SU-DHL-6 (cell line): ENCODE results near the gene CR1L.

Experiments used
- H2AFZ ChIP-seq: fragments of 200-600 bp; sonication (generic); 2 replicates; pipeline ENCODE4 v1.6.1; 2014; ENCODE audit warnings: low read depth, mild to moderate bottlenecking, moderate library complexity, mixed read lengths, antibody characterized with exemption, low read length; ENCODE audit not compliant: severe bottlenecking
- H3F3A ChIP-seq: fragments of 200-600 bp; shearing (Covaris generic); 2 replicates; pipeline ENCODE4 v1.6.0; 2016; ENCODE audit warnings: antibody characterized with exemption, mild to moderate bottlenecking; ENCODE audit not compliant: insufficient read depth
- H3K27ac ChIP-seq: fragments of 200-600 bp; sonication (generic); 2 replicates; pipeline ENCODE4 v1.5.1; 2016; ENCODE audit warnings: low read depth, mild to moderate bottlenecking, low read length, moderate library complexity, mixed read lengths
- H3K27me3 ChIP-seq: fragments of 200-600 bp; sonication (generic), shearing (Covaris generic); 2 replicates; pipeline ENCODE4 v1.6.0; 2014; ENCODE audit warnings: mild to moderate bottlenecking, low read length
- H3K36me3 ChIP-seq: fragments of 200-600 bp; sonication (generic); 2 replicates; pipeline ENCODE4 v1.6.1; 2014; ENCODE audit warnings: mild to moderate bottlenecking, low read length, mixed read lengths
- H3K4me2 ChIP-seq: fragments of 300-600, 200-600 bp; shearing (Covaris generic), sonication (generic); 2 replicates; pipeline ENCODE4 v1.6.0; 2014; ENCODE audit warnings: low read length, low read depth, mild to moderate bottlenecking; ENCODE audit not compliant: poor library complexity, severe bottlenecking
- H3K4me3 ChIP-seq: fragments of 200-600 bp; sonication (generic); 2 replicates; pipeline ENCODE4 v1.5.1; 2014; ENCODE audit warnings: antibody characterized with exemption, low read length, mild to moderate bottlenecking, mixed read lengths; ENCODE audit not compliant: insufficient read depth, poor library complexity, severe bottlenecking
- H3K79me2 ChIP-seq: fragments of 200-600 bp; sonication (generic); 2 replicates; pipeline ENCODE4 v1.6.1; 2014; ENCODE audit warnings: mild to moderate bottlenecking, low read length, moderate library complexity; ENCODE audit not compliant: insufficient read depth
- H3K9ac ChIP-seq: fragments of 200-600 bp; sonication (generic); 2 replicates; pipeline ENCODE4 v1.7.0; 2014; ENCODE audit warnings: mild to moderate bottlenecking, low read length
- H3K9me2 ChIP-seq: fragments of 200-600 bp; sonication (generic); replicated peaks from 2 replicates; pipeline ENCODE4 v1.6.1; 2014; ENCODE audit warnings: low read length; ENCODE audit not compliant: insufficient read depth
- H3K9me3 ChIP-seq: fragments of 200-600 bp; sonication (generic); 2 replicates; pipeline ENCODE4 v1.6.1; 2014; ENCODE audit warnings: low read length, mixed read lengths; ENCODE audit not compliant: insufficient read depth
- H4K20me1 ChIP-seq: fragments of 200-600 bp; sonication (generic); 2 replicates; pipeline ENCODE4 v1.6.1; 2014; ENCODE audit warnings: low read depth, mild to moderate bottlenecking, antibody characterized with exemption, low read length, moderate library complexity, mixed read lengths
- EZH2phosphoT487 ChIP-seq: fragments of 200-600 bp; sonication (generic), shearing (Covaris generic); conservative IDR thresholded peaks from 2 replicates; pipeline ENCODE4 v1.6.1; 2018; ENCODE audit warnings: mild to moderate bottlenecking, antibody characterized with exemption, low read length, moderate library complexity, mixed read lengths
- TF ChIP-seq, protein P1 (sequence below): fragments of 200-600 bp; sonication (generic); IDR thresholded peaks from one replicate; pipeline ENCODE4 v1.5.1; 2017; ENCODE audit warnings: antibody characterized with exemption, mild to moderate bottlenecking, low read length, moderate library complexity; ENCODE audit not compliant: insufficient read depth, poor library complexity, severe bottlenecking

CR1L gene

DNA sequence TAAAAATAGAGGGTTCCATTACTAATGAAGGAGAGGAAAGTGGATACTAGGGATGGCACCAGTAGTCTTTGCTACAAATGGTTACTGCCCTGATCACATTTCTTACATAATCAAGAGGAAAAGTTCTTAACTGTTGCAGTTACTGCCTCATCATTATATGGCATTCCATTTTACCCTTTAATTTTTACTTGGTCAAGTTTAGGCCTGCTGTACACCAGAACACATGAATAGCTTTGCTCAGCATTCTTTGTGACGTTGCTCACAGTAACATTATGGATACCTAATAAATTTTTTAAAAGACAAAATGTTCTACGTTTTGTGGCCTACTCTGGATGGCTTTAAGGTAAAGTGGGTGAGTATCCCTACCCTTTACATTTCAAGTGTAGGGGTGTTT lies 38.6 kb upstream of the CR1L start:
- no peak overlapping the region for H3K9ac ChIP-seq
- H3K4me2 ChIP-seq = no peak overlapping the region
- H2AFZ ChIP-seq = no peak overlapping the region
- TF ChIP-seq, protein P1, sequence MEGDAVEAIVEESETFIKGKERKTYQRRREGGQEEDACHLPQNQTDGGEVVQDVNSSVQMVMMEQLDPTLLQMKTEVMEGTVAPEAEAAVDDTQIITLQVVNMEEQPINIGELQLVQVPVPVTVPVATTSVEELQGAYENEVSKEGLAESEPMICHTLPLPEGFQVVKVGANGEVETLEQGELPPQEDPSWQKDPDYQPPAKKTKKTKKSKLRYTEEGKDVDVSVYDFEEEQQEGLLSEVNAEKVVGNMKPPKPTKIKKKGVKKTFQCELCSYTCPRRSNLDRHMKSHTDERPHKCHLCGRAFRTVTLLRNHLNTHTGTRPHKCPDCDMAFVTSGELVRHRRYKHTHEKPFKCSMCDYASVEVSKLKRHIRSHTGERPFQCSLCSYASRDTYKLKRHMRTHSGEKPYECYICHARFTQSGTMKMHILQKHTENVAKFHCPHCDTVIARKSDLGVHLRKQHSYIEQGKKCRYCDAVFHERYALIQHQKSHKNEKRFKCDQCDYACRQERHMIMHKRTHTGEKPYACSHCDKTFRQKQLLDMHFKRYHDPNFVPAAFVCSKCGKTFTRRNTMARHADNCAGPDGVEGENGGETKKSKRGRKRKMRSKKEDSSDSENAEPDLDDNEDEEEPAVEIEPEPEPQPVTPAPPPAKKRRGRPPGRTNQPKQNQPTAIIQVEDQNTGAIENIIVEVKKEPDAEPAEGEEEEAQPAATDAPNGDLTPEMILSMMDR = no peak
- no peak for TF ChIP-seq EZH2phosphoT487
- H3F3A ChIP-seq = no peaks in the 10 kb centered on the region
- no peaks in the 10 kb centered on the region for H4K20me1 ChIP-seq
- no peak overlapping the region for H3K27ac ChIP-seq
- no peak overlapping the region for H3K4me3 ChIP-seq
- H3K9me2 ChIP-seq = no peaks in the 10 kb centered on the region
- no peaks in the 10 kb centered on the region for H3K27me3 ChIP-seq
- H3K9me3 ChIP-seq = no peaks in the 10 kb centered on the region
- no peaks in the 10 kb centered on the region for H3K79me2 ChIP-seq
- H3K36me3 ChIP-seq = no peaks in the 10 kb centered on the region

DNA sequence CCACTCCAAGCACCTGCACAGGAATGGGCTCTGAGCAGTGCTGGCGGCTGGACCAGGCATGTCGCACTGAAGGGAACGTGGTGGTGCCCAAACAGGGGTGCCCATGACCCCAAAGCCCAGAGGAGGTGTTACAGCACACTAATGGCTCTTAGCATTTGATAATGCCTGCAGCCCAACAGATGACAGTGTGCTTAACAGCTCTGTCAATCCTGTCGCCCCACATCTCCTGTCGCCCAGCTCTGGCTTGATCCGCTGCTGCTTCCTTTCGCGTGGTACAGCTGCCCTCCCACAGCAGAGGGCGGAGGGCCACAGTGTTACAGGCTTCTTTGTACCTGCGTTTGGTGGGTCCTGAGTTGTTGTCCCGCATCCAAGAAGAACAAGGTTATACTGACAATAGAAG lies 32.2 kb upstream of the CR1L start:
- Histone ChIP-seq H3F3A (no peaks in the 10 kb centered on the region), H3K79me2 (no peaks in the 10 kb centered on the region), H2AFZ (no peak overlapping the region), H3K36me3 (no peaks in the 10 kb centered on the region), H4K20me1 (no peaks in the 10 kb centered on the region), H3K9ac (no peak overlapping the region), H3K27me3 (no peaks in the 10 kb centered on the region), H3K9me3 (0 out of 2 replicates have a peak, but pooled peaks cover 5% of the 10 kb centered on the region), H3K4me2 (no peak overlapping the region), H3K9me2 (no peaks in the 10 kb centered on the region), H3K4me3 (no peak overlapping the region), H3K27ac (no peak overlapping the region)
- TF ChIP-seq, protein P1 = no peak

DNA sequence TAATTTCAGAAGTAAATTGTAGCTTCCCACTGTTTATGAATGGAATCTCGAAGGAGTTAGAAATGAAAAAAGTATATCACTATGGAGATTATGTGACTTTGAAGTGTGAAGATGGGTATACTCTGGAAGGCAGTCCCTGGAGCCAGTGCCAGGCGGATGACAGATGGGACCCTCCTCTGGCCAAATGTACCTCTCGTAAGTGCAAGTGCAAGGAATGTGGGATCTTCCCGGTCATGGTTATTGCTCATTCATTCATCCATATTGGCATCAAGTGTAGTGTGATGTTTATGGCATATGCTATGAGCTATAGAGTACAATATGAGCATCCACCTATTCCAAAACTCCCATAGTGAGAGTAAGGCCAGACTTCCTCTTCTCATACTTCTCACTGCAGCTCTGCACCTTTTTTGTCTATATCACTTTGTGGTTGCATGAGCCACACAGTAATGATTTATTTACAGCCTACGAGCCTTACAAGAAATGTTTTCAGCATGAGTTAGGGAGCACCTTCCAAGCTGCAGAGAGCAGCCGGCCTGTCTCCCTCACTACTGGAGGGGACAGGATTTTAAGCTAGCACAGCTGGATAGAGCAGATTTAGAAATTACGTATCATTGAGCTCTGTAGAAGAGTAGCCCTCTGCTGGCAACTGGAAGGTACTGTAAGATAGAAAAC lies 24.9 kb upstream of the CR1L start:
- Histone ChIP-seq H3K9me3 (no peaks in the 10 kb centered on the region), H3K4me2 (no peak overlapping the region), H3K9ac (no peak overlapping the region), H4K20me1 (no peaks in the 10 kb centered on the region), H3K79me2 (no peaks in the 10 kb centered on the region), H3K27me3 (no peaks in the 10 kb centered on the region), H3F3A (no peaks in the 10 kb centered on the region), H2AFZ (no peak overlapping the region), H3K27ac (no peak overlapping the region), H3K4me3 (no peak overlapping the region), H3K36me3 (no peaks in the 10 kb centered on the region), H3K9me2 (no peaks in the 10 kb centered on the region)
- TF ChIP-seq EZH2phosphoT487 = no peak
- TF ChIP-seq, protein P1 = peak; percentile 45
